ENCODE measurements around the gene DUSP15. TPM values are rescaled to one million over a fixed set of nuclear protein-coding genes. Genes with fewer than 3 reads are reported as not detected.

The DUSP15 gene
- total and polyA plus RNA-seq, 2 of the 8 experiments (the other 6 are each of a cell fraction or from before 2014, with no cell fraction given) = 0.91 to 3.2 TPM

GRCh38 chr20:31871618-31871954 lies 1.3 kb upstream of the DUSP15 start (continued):
- TF ChIP-seq SP4 (IDR thresholded peaks at IDR 0.05; ENCODE audit: low read length) = no peak

Measured in H1 (cell line).